Transverse colon (tissue), 4 donors: ENCODE results near the gene SLX4IP.

Experiments
- CTCF ChIP-seq, 5 experiments: fragments of 200-600 bp in 3 of 5; fragments of 450-650 bp in 2 of 5; sonication (generic) in 3 of 5; IDR thresholded peaks; 1 replicate in 2 of 5; 2 replicates in 3 of 5; pipeline ENCODE4 v1.5.1; 2016 to 2017; ENCODE audit warnings: antibody characterized with exemption in 5 of 5, inconsistent platforms in 3 of 5, mild to moderate bottlenecking in 2 of 5, moderate library complexity in 1 of 5
- EP300 ChIP-seq: sonication (generic); formaldehyde crosslinking; IDR thresholded peaks from one replicate; pipeline ENCODE4 v1.6.1; 2017; ENCODE audit warnings: antibody characterized with exemption, low read depth
- POLR2A ChIP-seq: fragments of 450-650 bp; IDR thresholded peaks from one replicate; pipeline ENCODE4 v1.6.1; 2016; ENCODE audit warnings: antibody characterized with exemption, mild to moderate bottlenecking, moderate library complexity
- POLR2AphosphoS5 ChIP-seq, 3 donors: sonication (generic); formaldehyde crosslinking; IDR thresholded peaks; one replicate each; pipeline ENCODE4 v1.6.1; 2016; ENCODE audit warnings: antibody characterized with exemption in 3 of 3

- TF ChIP-seq CTCF (IDR thresholded peaks at IDR 0.05) (no peak), POLR2A (no peak), POLR2AphosphoS5 (IDR thresholded peaks at IDR 0.05) (no peak), EP300 (no peak)
Measured at GRCh38 chr20:10523443-10523842, 88.3 kb downstream of the SLX4IP start.
